Measurements from ENCODE around the gene THNSL1.

- TF ChIP-seq EZH2phosphoT487 (IDR thresholded peaks at IDR 0.05; ENCODE audit: low read length) (no peak), CTCF (IDR thresholded peaks at IDR 0.05; ENCODE audit: low read length) (no peak), EZH2 (optimal IDR thresholded peaks at IDR 0.05; ENCODE audit: low read depth, low read length) (no peak)
Measured at GRCh38 chr10:24973163-24973562, 43.2 kb upstream of the THNSL1 start.

Data from MM.1S (cell line).